HFFc6 (cell line): ENCODE data around the gene IL6ST. TPM values are rescaled to one million over a fixed set of nuclear protein-coding genes. Genes with fewer than 3 reads are reported as not detected.

Experiments
- DNase-seq: peaks from one replicate; pipeline ENCODE4 v3.0.0-alpha.2; 2018
- H3K27ac Mint-ChIP-seq: 2 replicates; pipeline ENCODE4 v1.8.0; 2020; ENCODE audit warnings: mild to moderate bottlenecking, mixed read lengths
- H3K27me3 Mint-ChIP-seq: 2 replicates; pipeline ENCODE4 v1.8.0; 2021; ENCODE audit warnings: mild to moderate bottlenecking, moderate library complexity, mixed read lengths; ENCODE audit not compliant: insufficient read depth
- H3K36me3 Mint-ChIP-seq: 2 replicates; pipeline ENCODE4 v1.8.0; 2021; ENCODE audit warnings: low read depth, mixed read lengths
- H3K4me1 Mint-ChIP-seq: 2 replicates; pipeline ENCODE4 v1.8.0; 2020; ENCODE audit warnings: low read depth, mixed read lengths
- H3K4me3 Mint-ChIP-seq: 2 replicates; pipeline ENCODE4 v1.8.0; 2020; ENCODE audit warnings: mild to moderate bottlenecking, moderate library complexity, mixed read lengths
- H3K9me3 Mint-ChIP-seq: 2 replicates; pipeline ENCODE4 v1.8.0; 2020; ENCODE audit warnings: mild to moderate bottlenecking, mixed read lengths
- CTCF ChIP-seq: fragments of 200-600 bp; sonication (generic); IDR thresholded peaks from 2 replicates; pipeline ENCODE4 v1.5.0; 2021; ENCODE audit warnings: antibody characterized with exemption, mild to moderate bottlenecking
- total RNA-seq, 6 experiments: library from RNA; stranded (reverse); fragmentation: NEBNext Ultra II Directional; extraction: Animal tissue kit (Norgen Biotek cat#: 25700); gene quantifications; 2 replicates in 1 of 6; 3 replicates in 5 of 6; pipeline ENCODE4 v1.2.3, GENCODE V29; 2021

The IL6ST gene
- total RNA-seq, 6 experiments from 2014 or later, result 187 to 265 (median 216) TPM

GRCh38 chr5:56010431-56010830 lies 15.7 kb upstream of the IL6ST start:
- H3K9me3 Mint-ChIP-seq, result no peaks in the 10 kb centered on the region
- no peak overlapping the region for H3K4me3 Mint-ChIP-seq
- H3K36me3 Mint-ChIP-seq, result no peaks in the 10 kb centered on the region
- no peak for TF ChIP-seq CTCF
- no peaks in the 10 kb centered on the region for H3K27me3 Mint-ChIP-seq
- peaks cover 44% of the 10 kb centered on the region for H3K4me1 Mint-ChIP-seq
- peak overlapping the region; percentile 90; the same call in 1 of the 2 replicates for H3K27ac Mint-ChIP-seq
- no peak for DNase-seq

- Mint-ChIP-seq H3K27me3 (no peaks in the 10 kb centered on the region; the same call in 1 of the 2 replicates), H3K4me1 (peaks cover 41% of the 10 kb centered on the region)
- TF ChIP-seq CTCF, result no peak
These were observed 11.8 kb upstream of the IL6ST start for GRCh38 chr5:56006600-56006999.

GRCh38 chr5:56006094-56006493 lies 11.3 kb upstream of the IL6ST start:
- Mint-ChIP-seq H3K36me3 (peaks cover 11% of the 10 kb centered on the region), H3K4me3 (no peak overlapping the region), H3K27me3 (no peaks in the 10 kb centered on the region; the same call in 1 of the 2 replicates), H3K4me1 (peaks cover 36% of the 10 kb centered on the region), H3K9me3 (peaks cover 13% of the 10 kb centered on the region), H3K27ac (no peak overlapping the region)
- no peak for DNase-seq
- no peak for TF ChIP-seq CTCF

More at GRCh38 chr5:56006600-56006999, 11.8 kb upstream of the IL6ST start:
- no peak for DNase-seq
- Mint-ChIP-seq H3K9me3 (peaks cover 13% of the 10 kb centered on the region), H3K36me3 (peaks cover 11% of the 10 kb centered on the region), H3K27ac (no peak overlapping the region), H3K4me3 (no peak overlapping the region)

- DNase-seq, result no peak
- H3K4me1 Mint-ChIP-seq, result peaks cover 29% of the 10 kb centered on the region
- H3K36me3 Mint-ChIP-seq, result peaks cover 11% of the 10 kb centered on the region
- no peak overlapping the region for H3K27ac Mint-ChIP-seq
- H3K27me3 Mint-ChIP-seq, result no peaks in the 10 kb centered on the region; the same call in none of the 2 replicates
- peaks cover 13% of the 10 kb centered on the region for H3K9me3 Mint-ChIP-seq
- no peak overlapping the region for H3K4me3 Mint-ChIP-seq
- no peak for TF ChIP-seq CTCF
These were observed 10.1 kb upstream of the IL6ST start for GRCh38 chr5:56004874-56005273.

- no peak for DNase-seq
- Mint-ChIP-seq H3K4me1 (peaks cover 30% of the 10 kb centered on the region), H3K27ac (peak overlapping the region; percentile 53), H3K4me3 (no peak overlapping the region), H3K9me3 (peaks cover 13% of the 10 kb centered on the region), H3K27me3 (no peaks in the 10 kb centered on the region; the same call in none of the 2 replicates), H3K36me3 (peaks cover 11% of the 10 kb centered on the region)
- no peak for TF ChIP-seq CTCF
These were observed 8.9 kb upstream of the IL6ST start for GRCh38 chr5:56003679-56004078.

- H3K36me3 Mint-ChIP-seq, result peaks cover 11% of the 10 kb centered on the region
- TF ChIP-seq CTCF, result no peak
- H3K27ac Mint-ChIP-seq, result peak overlapping the region; percentile 53
- H3K27me3 Mint-ChIP-seq, result no peaks in the 10 kb centered on the region; the same call in none of the 2 replicates
- no peak overlapping the region for H3K4me3 Mint-ChIP-seq
- H3K4me1 Mint-ChIP-seq, result peaks cover 35% of the 10 kb centered on the region
- peak; percentile 51 for DNase-seq
- H3K9me3 Mint-ChIP-seq, result peaks cover 13% of the 10 kb centered on the region
These were observed 8.4 kb upstream of the IL6ST start for GRCh38 chr5:56003179-56003578.
